Stimulated activated CD4-positive, alpha-beta T cell treated with anti-CD3 and anti-CD28 coated beads, Interleukin-12 subunit alpha, Interleukin-12 subunit beta, amount 100 ng/mL, for 48 hours (primary cell): ENCODE data around the gene ZCCHC14.
"Not testable (repeated sequence)": the region's sequence is repeated elsewhere in the genome, so short reads cannot be mapped to it uniquely, and the experiment has no call there.

ENCODE experiments used
- DNase-seq, 3 donors: peaks; one replicate each; pipeline ENCODE4 v3.0.0-alpha.2; 2020; ENCODE audit warnings: low read depth in 2 of 3, low spot score in 1 of 3

Gene ZCCHC14

DNA sequence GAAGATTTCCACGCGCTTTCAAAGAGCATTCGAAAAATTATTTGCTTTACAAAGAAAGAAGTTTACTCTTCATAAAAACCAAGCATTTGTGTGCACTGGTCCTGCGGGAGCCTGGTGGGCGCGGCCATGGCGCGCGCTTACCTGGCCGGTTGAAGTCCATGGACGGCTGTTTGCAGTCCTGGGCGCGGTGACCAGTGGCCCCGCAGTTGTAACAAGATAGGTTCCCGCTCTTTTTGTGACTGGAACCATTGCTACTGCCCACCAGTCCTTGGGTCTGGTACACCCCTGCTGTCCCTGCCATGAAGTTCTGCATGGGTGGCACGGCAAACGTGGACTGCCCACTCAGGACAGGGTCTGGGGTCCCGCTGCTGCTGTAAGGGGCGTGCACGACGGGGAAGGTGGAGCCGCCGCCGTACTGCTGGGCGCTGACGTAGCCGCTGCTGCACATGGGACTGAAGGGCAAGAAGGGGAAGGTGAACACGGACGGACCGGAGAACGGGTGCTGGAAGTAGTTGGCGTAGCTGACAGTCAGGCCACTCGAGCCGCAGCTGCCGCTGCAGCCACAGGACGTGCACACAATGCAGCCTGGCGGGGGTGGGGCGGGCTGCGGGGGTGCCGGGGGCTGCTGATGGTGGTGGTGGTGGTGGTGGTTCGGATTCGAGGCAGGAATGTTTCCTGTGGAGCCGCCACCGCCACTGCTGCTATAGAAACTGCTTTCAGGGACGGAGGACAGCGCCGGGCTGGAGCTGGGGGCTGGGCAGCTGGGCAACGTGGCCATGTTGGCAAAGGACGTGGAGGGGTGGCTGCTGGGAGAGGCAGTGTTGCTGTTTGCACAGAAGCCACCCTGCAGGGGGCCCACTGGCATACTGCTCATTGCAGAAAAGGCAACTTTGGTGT lies 81.2 kb downstream of the ZCCHC14 start:
- DNase-seq = no peak

DNA sequence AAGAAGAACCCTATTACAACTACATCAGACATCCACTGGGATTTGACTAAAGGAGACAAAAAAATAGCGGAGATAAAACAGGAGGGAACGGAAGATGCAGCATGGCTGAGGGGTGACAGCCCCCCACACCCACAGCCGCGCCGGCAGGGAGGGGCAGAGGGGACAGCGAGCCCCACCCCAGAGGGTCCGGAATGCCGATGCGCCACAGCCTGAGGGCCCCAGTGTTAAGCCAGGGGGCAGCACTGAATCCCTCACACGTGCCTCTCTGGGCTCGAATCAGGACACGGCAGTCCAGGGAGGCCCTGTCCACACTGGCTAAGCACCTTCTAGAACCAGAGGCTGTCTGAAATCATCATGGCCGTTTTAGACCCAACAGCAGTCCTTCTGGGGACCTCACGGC lies 81.9 kb downstream of the ZCCHC14 start:
- DNase-seq = no peak

DNA sequence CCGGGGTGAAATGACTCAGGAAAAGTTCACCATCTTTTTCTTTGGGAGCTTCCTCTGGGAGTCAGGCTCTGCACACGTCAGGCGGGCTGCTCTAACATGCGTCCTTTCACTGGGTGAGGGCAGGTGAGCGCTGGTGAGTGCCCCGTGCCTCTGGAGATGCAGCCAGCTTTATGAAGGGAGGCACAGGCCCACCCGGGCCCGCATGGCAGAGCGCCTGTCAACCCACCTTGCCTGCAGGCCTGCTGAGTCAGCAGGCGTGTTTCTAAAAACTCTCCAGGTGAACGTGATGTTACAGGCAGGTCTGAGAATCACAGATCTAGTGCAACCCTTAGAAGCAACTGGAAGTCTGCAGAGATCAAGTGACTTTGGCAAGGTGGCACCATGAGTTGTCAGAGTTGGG lies 82.3 kb downstream of the ZCCHC14 start:
- DNase-seq = no peak

DNA sequence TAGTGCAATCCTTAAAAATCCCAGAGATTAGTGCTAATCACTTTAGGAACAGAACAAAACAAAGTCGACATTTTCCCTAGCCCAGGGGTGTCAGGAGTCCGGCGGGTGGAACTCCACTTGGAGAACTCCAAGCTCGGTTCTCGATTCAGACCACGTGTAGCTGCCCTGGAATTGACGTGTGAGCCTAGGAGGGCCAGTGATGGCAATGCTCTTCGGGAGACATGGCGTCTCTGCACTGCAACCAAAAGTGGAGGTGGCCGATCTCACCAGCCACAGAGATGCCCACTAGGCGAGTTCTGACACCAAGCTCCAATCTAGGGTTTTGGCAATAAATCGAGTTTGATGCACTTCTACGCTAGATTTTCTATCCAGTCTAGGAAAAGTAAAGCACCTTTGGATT lies 83.0 kb downstream of the ZCCHC14 start:
- DNase-seq = no peak

DNA sequence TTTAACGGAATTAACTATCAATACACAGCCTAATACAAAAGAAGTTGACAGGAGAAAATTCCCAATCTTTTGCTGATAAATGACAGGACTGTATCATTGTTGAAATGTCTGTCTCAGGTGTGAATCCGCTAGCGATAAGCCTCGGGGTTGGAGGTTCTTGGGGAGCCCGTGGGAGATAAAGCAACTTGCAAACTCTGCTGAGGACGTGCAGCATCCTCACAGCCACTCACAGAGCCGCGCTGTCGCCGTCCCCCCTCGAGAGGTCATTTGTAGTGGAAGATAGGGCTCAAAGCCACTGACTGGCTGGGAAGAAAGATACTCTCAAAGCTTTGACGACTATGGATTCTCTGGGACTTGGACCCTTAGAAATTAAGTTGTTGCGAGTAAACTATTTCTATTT lies 83.7 kb downstream of the ZCCHC14 start:
- no peak for DNase-seq

DNA sequence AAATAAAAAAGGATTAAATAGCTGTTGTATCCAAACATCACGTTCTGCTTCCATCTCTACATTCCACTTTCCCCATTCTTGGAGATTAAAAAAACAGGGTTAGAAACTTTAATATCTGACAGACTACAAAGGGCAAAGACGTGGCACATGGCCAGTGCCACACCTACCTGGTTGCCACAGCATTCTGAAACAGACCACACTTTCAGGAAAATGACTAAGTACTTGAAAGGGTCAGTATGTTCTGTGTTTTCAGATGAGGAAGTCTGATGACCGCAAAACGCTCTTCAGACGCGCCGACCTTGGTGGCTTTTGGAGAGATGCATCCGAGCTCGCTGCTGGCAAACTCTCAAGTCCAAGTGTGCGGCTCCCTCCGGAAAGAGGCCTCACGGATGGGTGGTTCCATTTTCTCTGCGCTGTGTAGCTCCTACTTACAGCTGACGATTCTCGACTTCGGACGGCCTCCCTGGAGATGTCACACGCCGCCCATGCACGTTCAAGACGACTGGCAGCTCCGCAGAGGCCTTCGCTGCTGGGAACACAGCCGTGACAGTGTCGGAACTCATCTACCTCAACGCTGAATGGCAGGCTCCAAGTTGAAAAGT lies 85.2 kb downstream of the ZCCHC14 start:
- no peak for DNase-seq

DNA sequence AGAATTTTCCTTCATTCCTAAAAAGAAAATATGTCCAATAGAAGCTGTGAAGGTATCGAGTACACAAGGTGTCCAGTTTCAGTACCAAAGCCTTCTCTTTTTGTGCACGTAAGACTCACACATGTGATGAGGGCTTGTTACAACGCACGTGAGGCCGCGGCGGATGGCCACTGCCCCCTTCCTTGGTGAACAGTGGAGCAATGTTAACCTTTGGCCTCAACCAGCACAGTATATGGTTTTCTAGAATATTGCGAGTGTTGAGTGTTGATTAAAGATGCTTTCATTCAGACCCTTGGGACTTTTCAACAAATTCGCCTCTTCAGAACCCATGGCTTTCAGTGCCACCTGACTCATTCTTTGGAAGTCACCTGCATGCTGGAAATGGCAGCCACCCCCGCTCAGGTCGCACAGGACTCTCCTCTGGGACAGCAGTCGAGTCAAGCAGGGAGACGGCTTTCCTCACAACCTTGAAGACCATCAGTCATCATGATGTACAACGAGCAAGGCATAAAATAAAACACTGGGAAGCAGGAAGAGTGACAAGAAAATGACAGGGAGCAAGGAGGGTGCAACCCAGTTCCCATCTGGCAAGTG lies 86.2 kb downstream of the ZCCHC14 start:
- no peak for DNase-seq

DNA sequence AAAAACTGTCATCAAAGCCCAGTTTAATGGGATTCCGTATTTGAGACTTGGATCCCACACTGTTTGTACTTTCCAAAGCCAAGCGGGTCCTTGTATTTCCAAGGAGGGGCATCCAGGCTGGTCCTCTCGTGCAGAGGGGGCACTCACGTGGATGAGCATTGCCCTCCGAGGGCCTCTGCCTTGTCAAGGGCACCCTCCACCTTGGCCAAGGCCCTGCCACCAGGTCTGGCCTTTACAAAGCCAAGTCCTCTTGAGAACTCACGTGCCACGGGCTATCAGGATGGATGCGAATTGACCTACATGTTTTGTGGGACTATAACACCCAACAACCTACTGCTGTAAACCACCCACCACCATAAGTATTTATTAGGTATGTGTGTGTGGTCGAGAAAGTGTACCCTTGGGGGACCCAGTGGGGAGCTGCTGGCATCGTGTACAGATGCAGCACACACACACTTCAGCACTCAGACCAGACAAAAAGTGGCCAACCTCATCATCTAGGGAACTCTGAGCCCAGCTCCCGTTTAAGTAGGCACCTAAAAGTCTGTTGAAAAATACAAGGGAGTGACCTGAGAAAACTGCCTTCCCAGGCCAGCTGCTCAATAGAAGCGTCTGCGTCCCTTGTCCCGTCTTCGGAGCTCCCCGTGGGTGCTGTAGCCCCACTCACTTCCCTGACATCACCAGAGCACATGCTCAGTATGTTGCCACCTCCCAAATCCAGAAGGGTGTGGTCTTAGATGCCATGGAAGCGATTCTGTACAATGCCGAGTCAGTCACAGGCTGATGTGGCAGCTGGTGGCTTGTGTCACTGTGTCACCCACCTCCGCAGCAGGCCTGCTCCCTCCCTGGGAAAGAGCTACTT lies 87.8 kb downstream of the ZCCHC14 start:
- no peak for DNase-seq

DNA sequence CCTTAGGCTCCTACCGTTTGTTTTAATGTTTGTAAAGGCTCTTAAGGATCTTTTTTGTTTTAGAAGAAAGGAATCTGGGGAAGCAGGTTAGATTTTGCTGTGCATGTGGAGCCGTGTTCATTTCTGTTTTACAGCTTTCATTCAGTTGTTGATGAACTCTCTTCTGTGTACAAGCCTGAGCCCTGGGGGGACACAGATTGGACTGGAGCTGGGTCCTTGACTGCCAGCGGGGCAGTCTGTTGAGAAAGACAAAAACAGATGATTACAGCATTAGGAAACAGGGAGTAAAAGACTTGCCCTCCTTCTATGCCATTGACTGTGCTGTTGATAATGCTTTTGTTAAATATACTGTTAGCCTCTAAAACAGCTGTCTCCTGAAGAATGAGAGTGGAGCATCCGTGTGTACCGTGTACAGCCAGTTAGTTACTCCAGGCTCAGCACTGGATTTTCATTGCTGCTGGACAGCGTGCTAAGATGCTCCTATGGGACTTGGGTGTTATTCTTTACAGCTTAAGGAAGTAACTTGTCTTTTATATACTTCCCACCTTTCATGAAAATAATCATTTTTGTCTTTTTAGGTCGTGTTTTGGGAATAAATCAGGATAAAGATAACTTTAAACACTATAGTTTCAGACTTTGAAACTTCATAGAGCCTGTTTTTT lies 97.5 kb downstream of the ZCCHC14 start:
- DNase-seq = no peak

DNA sequence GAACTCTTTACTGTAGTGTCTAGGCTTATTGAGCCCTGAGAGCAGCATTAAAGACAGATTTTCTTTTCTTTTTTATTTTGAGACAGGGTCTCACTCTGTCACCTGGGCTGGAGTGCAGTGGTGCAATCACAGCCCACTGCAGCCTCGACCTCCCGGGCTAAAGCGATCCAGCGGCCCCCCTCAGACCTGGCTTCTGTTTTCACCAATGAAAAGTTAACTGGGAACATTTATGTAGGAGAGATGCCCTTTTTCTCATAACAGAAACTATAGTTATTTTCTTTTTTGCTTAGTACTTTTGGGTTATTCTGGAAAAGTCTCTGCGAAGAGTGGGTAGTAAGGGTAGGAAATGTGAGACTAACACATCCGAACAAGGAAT lies 99.2 kb downstream of the ZCCHC14 start:
- no peak for DNase-seq

DNA sequence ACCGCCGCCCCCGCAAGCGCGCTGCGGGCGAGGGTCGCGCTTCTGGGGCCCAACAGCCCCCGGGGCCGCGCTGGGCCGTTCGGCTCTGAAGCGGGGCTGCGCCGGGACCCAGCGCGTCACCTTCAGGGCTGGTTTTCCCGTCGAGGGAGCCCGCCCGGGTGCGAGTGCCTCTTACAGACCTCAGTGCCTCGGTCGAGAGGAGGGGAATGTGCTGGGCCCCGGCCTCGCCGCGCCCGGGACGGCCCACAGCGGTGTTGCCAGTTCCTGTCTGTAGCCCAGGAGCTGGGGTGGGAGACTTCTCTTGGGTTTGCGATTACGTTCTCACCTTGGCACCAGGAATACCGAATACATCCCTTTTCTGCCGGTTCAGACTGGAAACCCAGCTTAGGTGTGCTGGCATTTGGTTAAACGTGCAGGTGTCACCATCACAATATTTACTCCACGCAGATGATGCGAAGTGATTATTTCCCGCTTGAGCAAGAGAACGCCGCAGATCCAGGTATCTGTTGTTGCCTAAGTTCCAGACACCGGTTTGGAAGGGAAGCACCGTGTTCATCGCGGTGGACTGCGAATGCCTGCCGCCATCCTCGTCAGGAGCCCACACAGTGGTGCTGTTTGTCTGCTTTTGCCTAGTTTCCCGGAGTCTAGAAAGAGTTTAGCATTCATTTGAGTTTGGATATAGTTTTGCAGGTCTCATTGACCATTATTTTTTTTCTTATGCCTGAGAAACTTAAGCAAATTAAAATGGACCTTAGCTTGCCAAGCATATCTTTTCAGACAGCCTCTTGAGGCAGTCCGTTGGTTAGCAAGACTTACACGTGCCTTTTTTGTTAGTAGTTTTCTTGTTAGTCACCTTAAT lies 99.8 kb downstream of the ZCCHC14 start:
- peak in 1 of 3 donors; percentile 39 for DNase-seq

DNA sequence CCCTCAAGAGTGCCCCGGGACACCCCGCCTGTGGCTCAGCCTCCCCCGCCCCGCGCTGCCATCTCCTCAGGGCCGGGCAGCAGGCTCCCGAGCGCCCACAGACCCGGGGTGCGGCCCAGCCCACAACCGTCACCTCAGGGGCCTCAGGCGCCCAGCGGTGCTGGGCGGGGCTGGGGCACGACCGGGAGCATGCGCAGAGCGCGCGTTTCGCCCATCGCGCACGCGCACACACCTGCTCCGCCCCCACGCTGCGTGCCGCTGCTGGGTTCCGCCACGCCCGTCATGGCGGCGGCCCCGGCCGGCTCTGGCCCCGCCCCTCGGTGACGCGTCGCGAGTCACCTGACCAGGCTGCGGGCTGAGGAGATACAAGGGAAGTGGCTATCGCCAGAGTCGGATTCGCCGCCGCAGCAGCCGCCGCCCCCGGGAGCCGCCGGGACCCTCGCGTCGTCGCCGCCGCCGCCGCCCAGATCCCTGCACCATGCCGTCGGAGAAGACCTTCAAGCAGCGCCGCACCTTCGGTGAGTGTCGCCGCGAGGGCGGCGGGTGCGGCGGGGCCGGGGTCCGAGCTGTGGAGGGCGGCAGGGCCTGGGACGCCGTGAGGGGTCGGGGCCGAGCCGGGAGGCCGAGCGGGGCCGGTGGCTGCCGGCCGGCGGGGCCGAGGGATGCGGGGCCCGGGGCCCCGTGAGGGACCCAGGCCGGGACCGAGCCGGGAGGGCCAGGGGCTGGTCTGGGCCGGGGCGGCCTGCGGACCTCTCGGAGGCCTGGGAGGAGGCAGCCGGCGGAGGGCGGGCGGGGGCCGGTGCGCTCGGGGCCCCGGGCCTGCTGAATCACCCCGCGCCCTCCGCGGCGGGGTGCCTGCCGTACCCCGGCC lies 100.6 kb downstream of the ZCCHC14 start, which contains the start of gene MAP1LC3B:
Gene MAP1LC3B (plus strand): TSS at position 387 of the 871 bp plus-strand sequence. CDS start 92 bp downstream, at position 479.
- DNase-seq = peak; percentile 95 to 97 (median 97)

DNA sequence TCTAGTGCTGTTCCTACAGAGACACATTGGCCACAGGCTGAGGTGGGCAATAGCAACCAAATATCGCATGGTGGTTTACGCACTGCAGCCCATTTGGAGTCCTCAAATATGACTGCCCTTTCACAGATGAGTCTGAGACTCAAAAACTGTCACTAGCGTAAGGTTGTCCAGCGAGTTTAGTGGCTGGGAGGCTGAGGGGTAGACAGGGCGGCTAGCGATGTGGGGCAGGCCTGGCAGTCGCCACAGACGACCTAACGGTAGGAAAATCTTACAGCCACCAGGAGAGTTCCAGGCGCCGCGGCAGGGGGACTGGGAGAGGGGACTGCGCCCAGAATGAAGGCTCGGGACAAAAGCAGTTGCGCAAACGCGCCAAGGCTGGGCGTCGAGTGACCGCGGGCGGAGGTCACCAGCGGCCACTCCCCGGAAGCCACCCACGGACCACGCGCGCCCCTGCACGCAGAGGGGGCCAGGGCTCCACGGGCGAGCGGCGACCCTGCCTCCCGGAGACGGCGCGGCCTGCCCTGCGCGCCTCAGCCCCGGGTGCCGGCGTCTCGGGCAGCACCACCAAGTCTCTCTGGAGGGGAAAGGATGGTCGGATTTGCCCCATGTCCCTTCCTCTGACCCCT lies 101.4 kb downstream of the ZCCHC14 start:
- no peak for DNase-seq

DNA sequence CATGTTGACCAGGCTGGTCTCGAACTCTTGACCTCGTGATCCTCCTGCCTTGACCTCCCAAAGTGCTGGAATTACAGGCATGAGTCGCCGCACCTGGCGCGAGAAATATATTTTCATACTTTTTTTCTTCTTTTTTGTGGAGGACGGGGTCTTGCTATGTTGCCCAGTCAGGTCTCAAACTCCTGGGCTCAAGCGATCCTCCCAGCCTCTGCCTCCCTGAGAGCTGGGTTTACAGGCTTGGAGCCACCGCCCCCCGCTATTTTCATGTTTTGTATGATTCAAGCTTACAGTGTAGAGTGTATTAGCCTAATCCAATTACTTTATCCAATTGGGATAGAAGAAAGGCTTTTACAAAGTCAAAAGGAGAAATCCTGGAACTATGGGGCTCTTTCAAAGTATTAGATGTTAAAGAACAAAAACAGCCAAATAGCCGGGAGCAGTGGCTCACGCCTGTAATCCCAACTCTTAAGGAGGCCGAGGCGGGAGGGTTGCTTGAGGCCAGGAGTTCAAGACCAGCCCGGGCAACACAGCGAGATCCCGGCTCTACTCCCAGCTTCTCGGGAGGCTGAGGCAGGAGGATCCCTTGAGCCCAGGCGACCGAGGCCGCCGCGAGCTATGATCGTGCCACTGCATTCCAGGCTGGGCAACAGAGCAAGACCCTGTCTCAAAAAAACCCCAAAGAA lies 102.0 kb downstream of the ZCCHC14 start:
- no peak for DNase-seq

DNA sequence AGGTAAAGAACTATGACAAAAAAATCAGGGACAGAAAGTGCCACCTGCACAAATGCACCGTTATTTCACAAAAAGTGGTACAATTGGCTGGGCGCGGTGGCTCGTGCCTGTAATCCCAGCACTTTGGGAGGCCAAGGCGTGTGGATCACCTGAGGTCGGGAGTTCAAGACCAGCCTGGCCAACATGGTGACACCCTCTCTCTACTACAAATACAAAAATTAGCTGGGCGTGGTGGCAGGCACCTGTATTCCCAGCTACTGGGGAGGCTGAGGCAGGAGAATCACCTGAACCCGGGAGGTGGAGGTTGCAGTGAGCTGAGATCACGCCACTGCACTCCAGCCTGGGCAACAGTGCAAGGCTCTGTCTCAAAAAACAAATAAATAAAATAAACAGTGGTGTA lies 102.9 kb downstream of the ZCCHC14 start:
- not testable (repeated sequence) for DNase-seq

DNA sequence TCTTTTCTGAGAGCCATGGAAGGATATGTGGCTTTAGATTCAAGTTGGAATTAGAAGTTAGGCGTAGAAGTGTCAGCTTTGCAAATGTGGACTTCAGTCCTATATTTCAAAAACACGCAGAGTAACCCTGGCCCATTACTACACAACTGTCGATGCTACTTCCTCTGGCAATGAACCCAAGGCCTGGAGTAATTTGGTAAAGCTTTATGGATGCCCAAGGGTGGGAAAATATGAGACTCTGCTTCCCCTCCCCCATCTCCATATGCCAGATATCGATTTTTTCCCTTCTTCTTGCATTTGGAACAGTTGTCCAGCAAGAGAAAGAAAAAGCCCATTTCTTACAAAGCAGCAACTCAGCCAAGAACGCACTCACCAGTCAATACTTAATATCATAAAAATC lies 103.6 kb downstream of the ZCCHC14 start:
- no peak for DNase-seq

DNA sequence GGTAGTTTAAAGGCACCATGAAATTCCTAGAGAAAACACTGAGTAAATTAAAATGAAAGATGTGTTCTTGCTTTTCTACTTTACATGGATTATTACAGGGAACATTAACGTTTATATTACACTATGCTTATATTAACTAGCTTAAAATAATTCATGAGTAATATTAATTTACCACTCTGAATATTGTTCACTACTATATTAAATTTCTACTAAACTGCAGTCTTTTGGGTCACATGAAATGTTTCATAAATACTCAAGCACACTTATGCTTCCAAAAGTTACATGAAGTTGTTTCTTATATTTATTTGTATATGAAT lies 104.0 kb downstream of the ZCCHC14 start:
- DNase-seq = no peak
